Peyer's patch (tissue), 4 donors: ENCODE results near the gene KDM6A. TPM values are rescaled to one million over a fixed set of nuclear protein-coding genes. Genes with fewer than 3 reads are reported as not detected.
"Not testable (repeated sequence)": the region's sequence is repeated elsewhere in the genome, so short reads cannot be mapped to it uniquely, and the experiment has no call there.

Experiments
- DNase-seq, 3 donors: peaks; one replicate each; pipeline ENCODE4 v3.0.0-alpha.2; 2017 to 2019
- H3K27ac ChIP-seq, 4 donors: fragments of 200-600 bp; sonication (generic); one replicate each; pipeline ENCODE4 v1.5.1; 2016 to 2019
- H3K27me3 ChIP-seq, 2 donors: fragments of 200-600 bp; sonication (generic); one replicate each; pipeline ENCODE4 v1.5.1; 2019
- H3K36me3 ChIP-seq, 3 donors: fragments of 200-600 bp; sonication (generic); one replicate each; pipeline ENCODE4 v1.5.1; 2016 to 2019
- H3K4me1 ChIP-seq, 4 donors: fragments of 200-600 bp; sonication (generic); one replicate each; pipeline ENCODE4 v1.5.1; 2016 to 2019
- H3K4me3 ChIP-seq, 4 donors: fragments of 200-600 bp; sonication (generic); 1 replicate in 3 of 4; 2 replicates in 1 of 4; pipeline ENCODE4 v1.5.1; 2016 to 2019; ENCODE audit warnings: mild to moderate bottlenecking in 1 of 4
- H3K9me3 ChIP-seq, 4 donors: fragments of 200-600 bp; sonication (generic); one replicate each; pipeline ENCODE4 v1.5.1; 2016 to 2019; ENCODE audit warnings: mild to moderate bottlenecking in 1 of 4
- POLR2A ChIP-seq, 2 donors: fragments of 450-650 bp; IDR thresholded peaks; one replicate each; pipeline ENCODE4 v1.5.1; 2017; ENCODE audit warnings: antibody characterized with exemption in 2 of 2, mild to moderate bottlenecking in 2 of 2, moderate library complexity in 2 of 2
- total RNA-seq, 4 donors: library from RNA; depleted of rRNA; stranded (reverse); fragments of >200 nt; gene quantifications; one replicate each; pipeline ENCODE4 v1.1.0, GENCODE V29; 2016
- TF ChIP-seq, protein P1 (sequence below), 6 experiments: fragments of 450-650 bp in 4 of 6; fragments of 200-600 bp in 2 of 6; sonication (generic) in 1 of 6; IDR thresholded peaks; one replicate each; pipeline ENCODE4 v1.5.1; 2017 to 2019; ENCODE audit warnings: antibody characterized with exemption in 6 of 6, mild to moderate bottlenecking in 3 of 6, moderate library complexity in 1 of 6

KDM6A gene
- total RNA-seq = 10 to 100 TPM; 40.4 to 83.2 (median 73.7) TPM

- Histone ChIP-seq H3K9me3 (no peaks in the 10 kb centered on the region), H3K4me3 (peak within 1 kb of the TSS; percentile 84 to 97 (median 94)), H3K36me3 (no peaks in the 10 kb centered on the region), H3K27me3 (no peaks in the 10 kb centered on the region), H3K4me1 (no peaks in the 10 kb centered on the region), H3K27ac (peak within 1 kb of the TSS; percentile 99 to 100 (median 99))
- DNase-seq = peak; percentile 97 to 100 (median 100)
- peak; percentile 55 to 89 for TF ChIP-seq POLR2A (IDR thresholded peaks at IDR 0.05)
- TF ChIP-seq, protein P1, sequence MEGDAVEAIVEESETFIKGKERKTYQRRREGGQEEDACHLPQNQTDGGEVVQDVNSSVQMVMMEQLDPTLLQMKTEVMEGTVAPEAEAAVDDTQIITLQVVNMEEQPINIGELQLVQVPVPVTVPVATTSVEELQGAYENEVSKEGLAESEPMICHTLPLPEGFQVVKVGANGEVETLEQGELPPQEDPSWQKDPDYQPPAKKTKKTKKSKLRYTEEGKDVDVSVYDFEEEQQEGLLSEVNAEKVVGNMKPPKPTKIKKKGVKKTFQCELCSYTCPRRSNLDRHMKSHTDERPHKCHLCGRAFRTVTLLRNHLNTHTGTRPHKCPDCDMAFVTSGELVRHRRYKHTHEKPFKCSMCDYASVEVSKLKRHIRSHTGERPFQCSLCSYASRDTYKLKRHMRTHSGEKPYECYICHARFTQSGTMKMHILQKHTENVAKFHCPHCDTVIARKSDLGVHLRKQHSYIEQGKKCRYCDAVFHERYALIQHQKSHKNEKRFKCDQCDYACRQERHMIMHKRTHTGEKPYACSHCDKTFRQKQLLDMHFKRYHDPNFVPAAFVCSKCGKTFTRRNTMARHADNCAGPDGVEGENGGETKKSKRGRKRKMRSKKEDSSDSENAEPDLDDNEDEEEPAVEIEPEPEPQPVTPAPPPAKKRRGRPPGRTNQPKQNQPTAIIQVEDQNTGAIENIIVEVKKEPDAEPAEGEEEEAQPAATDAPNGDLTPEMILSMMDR (IDR thresholded peaks at IDR 0.05) = no peak
These were observed at the start of gene KDM6A for GRCh38 chrX:44872821-44873414. KDM6A (plus strand) TSS chrX:44873188; CDS start chrX:44873552, 364 bp downstream.

GRCh38 chrX:44823193-44823592 lies 49.8 kb upstream of the KDM6A start:
- not testable (repeated sequence) for H3K27ac ChIP-seq, H3K4me1 ChIP-seq, DNase-seq, H3K9me3 ChIP-seq, H3K27me3 ChIP-seq, H3K36me3 ChIP-seq, H3K4me3 ChIP-seq

- TF ChIP-seq POLR2A (IDR thresholded peaks at IDR 0.05) = no peak
- TF ChIP-seq, protein P1 (IDR thresholded peaks at IDR 0.05) = no peak
- Histone ChIP-seq H3K27me3 (no peaks in the 10 kb centered on the region), H3K4me1 (no peaks in the 10 kb centered on the region), H3K4me3 (no peak overlapping the region), H3K27ac (no peak overlapping the region), H3K36me3 (no peaks in the 10 kb centered on the region), H3K9me3 (no peaks in the 10 kb centered on the region)
- peak in 1 of 3 donors; percentile 61 for DNase-seq
These were observed 44.9 kb upstream of the KDM6A start for GRCh38 chrX:44828008-44828605.

DNA sequence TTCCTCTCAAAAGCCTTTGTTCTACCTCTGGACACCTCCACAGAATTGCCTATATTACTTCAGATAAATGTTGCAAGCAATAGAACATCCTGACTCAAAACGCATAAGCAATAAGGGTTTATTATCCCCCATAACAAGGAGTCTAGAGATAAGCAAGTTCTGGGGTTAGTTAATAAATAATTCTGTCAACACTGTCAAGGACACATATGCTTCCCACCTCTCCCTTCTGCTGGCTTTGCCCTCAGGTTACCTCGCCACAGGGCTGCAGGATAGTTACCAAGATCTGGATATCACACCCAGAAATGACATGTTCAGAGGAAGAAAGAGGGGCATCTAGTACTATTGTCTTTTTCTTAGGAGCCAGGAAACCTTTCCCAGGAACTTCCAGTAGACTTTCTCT lies 43.2 kb upstream of the KDM6A start:
- no peak for TF ChIP-seq POLR2A (IDR thresholded peaks at IDR 0.05)
- TF ChIP-seq, protein P1 (IDR thresholded peaks at IDR 0.05) = no peak
- no peaks in the 10 kb centered on the region for H3K9me3 ChIP-seq
- H3K27ac ChIP-seq = no peak overlapping the region
- no peaks in the 10 kb centered on the region for H3K4me1 ChIP-seq
- no peaks in the 10 kb centered on the region for H3K36me3 ChIP-seq
- no peak overlapping the region for H3K4me3 ChIP-seq
- no peaks in the 10 kb centered on the region for H3K27me3 ChIP-seq
- DNase-seq = no peak

DNA sequence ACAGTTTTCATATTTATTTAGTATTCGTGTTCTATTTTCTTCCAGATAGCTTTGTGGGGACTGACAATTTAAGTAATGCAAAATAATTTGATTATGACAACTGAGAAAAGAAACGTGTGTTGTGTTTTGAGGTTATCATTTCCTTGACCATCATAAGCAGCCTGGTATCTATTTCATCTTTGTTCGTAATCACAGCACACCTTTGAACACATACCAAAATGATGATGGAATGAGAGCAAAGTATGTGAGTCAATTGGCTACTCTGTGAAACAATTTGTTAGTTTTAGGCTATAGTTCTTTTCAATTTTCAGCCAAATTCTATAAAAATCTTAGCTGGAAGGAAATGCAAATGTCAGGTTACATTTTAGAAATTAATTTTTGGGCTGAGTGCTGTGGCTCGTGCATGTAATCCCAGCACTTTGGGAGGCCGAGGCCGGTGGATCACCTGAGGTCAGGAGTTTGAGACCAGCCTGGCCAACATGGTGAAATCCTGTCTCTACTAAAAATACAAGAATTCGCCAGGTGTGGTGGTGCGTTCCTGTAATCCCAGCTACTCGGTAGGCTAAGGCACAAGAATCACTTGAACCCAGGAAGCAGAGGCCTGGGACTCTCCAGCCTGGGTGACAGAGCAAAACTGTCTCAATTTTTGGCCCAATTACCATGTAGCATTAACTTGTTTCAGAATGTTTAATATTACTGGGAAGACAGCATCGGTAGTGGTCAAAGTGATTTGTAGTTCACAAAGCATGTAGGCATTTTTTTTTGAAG lies 30.3 kb upstream of the KDM6A start:
- H3K27me3 ChIP-seq = no peaks in the 10 kb centered on the region
- H3K36me3 ChIP-seq = no peaks in the 10 kb centered on the region
- TF ChIP-seq, protein P1 (IDR thresholded peaks at IDR 0.05) = no peak
- TF ChIP-seq POLR2A (IDR thresholded peaks at IDR 0.05) = no peak
- H3K4me1 ChIP-seq = no peaks in the 10 kb centered on the region
- H3K4me3 ChIP-seq = no peak overlapping the region
- no peak for DNase-seq
- H3K27ac ChIP-seq = peak overlapping the region in 1 of 4 donors; percentile 34
- H3K9me3 ChIP-seq = no peaks in the 10 kb centered on the region

- Histone ChIP-seq H3K4me1 (no peaks in the 10 kb centered on the region), H3K9me3 (no peaks in the 10 kb centered on the region), H3K27me3 (no peaks in the 10 kb centered on the region), H3K27ac (peak overlapping the region in 1 of 4 donors; percentile 34), H3K4me3 (no peak overlapping the region), H3K36me3 (no peaks in the 10 kb centered on the region)
- TF ChIP-seq, protein P1 (IDR thresholded peaks at IDR 0.05) = no peak
- TF ChIP-seq POLR2A (IDR thresholded peaks at IDR 0.05) = no peak
- no peak for DNase-seq
These were observed 29.7 kb upstream of the KDM6A start for GRCh38 chrX:44843318-44843702.
